Heart right ventricle (tissue), 16 donors: ENCODE data around the gene NT5DC2. TPM values are rescaled to one million over a fixed set of nuclear protein-coding genes. Genes with fewer than 3 reads are reported as not detected.
A peak's percentile ranks its signal among the peaks of the same experiment; 100 is the strongest.

Source experiments
- ATAC-seq, 8 donors: fragments of 200-7000 bp; cut with Tn5 transposase; one replicate each; pipeline ENCODE4 v1.9.1; 2020; ENCODE audit warnings: mild to moderate bottlenecking in 8 of 8, moderate library complexity in 8 of 8, moderate number of reproducible peaks in 1 of 8
- DNase-seq, 2 donors: peaks; one replicate each; pipeline ENCODE4 v3.0.0-alpha.2; 2020
- H3K27ac ChIP-seq, 10 donors: fragments of 200-600 bp; sonication (generic) in 2 of 10; one replicate each; pipeline versions ENCODE4 v1.5.0 to v1.8.0; 2020 to 2022; ENCODE audit warnings: mild to moderate bottlenecking in 3 of 10
- H3K27me3 ChIP-seq, 7 donors: fragments of 200-600 bp; one replicate each; pipeline ENCODE4 v1.8.0; 2021 to 2022; ENCODE audit warnings: mild to moderate bottlenecking in 2 of 7
- H3K36me3 ChIP-seq, 9 donors: fragments of 200-600 bp; sonication (generic) in 1 of 9; one replicate each; pipeline versions ENCODE4 v1.5.0 to v1.8.0; 2020 to 2022; ENCODE audit warnings: mild to moderate bottlenecking in 2 of 9
- H3K4me1 ChIP-seq, 9 donors: fragments of 200-600 bp; sonication (generic) in 1 of 9; one replicate each; pipeline versions ENCODE4 v1.5.0 to v1.8.0; 2020 to 2022; ENCODE audit warnings: mild to moderate bottlenecking in 4 of 9
- H3K4me3 ChIP-seq, 10 donors: fragments of 200-600 bp; sonication (generic) in 2 of 10; one replicate each; pipeline versions ENCODE4 v1.5.0 to v1.8.0; 2020 to 2022; ENCODE audit warnings: mild to moderate bottlenecking in 7 of 10, moderate library complexity in 2 of 10
- H3K9me3 ChIP-seq, 11 donors: fragments of 200-600 bp in 10 of 11; sonication (generic) in 2 of 11; one replicate each; pipeline versions ENCODE4 v1.5.0 to v1.8.0; 2013 to 2022; ENCODE audit warnings: mild to moderate bottlenecking in 2 of 11, control low read depth in 1 of 11, moderate library complexity in 1 of 11
- WGBS, 2 donors: extraction: QIAGEN DNeasy Blood & Tissue Kit; methylation state at CpG; one replicate each; pipeline ENCODE4 v1.1.7; 2013; ENCODE audit warnings: inconsistent platforms in 1 of 2; 5-methylcytosine and 5-hydroxymethylcytosine counted together
- intact Hi-C, 10 donors: fragments of 100-400 bp; cut with DNase I; formaldehyde crosslinking; loops; one replicate each; pipeline versions ENCODE4 v1.11.1 to v1.14.2; 2022
- polyA plus RNA-seq, 2 donors: library from polyadenylated mRNA; stranded (reverse); fragments of 200-250 nt; gene quantifications; one replicate each; pipeline ENCODE4 v1.2.3, GENCODE V29; 2013
- total RNA-seq, 10 donors: library from RNA; stranded (reverse); fragmentation: NEBNext Ultra II Directional in 3 of 10; extraction: Animal tissue kit (Norgen Biotek cat#: 25700) in 3 of 10; gene quantifications; one replicate each; pipeline versions ENCODE4 v1.2.1 to v1.2.4, GENCODE V29; 2021 to 2023
- TF ChIP-seq, protein P1 (sequence below), 9 donors: fragments of 200-600 bp; sonication (generic) in 2 of 9; IDR thresholded peaks; one replicate each; pipeline versions ENCODE4 v1.5.0 to v1.8.0; 2021 to 2022; ENCODE audit warnings: antibody characterized with exemption in 9 of 9, mild to moderate bottlenecking in 5 of 9, moderate library complexity in 1 of 9
- donor health status: Arrhythmogenic right ventricular cardiomyopathy.
- donor health status: ischemic (EF 13 %, LVEDD 7.1; RV severe dilation, severe dysfunction).
- donor health status: healthy with polysubstance abuse.
- donor health status: DM: no; HTN: yes; CAD: no.
- donor health status: DM: no; HTN: no; CAD: no.
- donor health status: ischemic (EF 25% LVEDD 6.9; RV normal size, moderate dysfunction).
- donor health status: ischemic (EF 25% LVEDD 5.7; RV mildly dilated, moderate dysfunction).
- donor health status: healthy.
- donor health status: DM: yes; HTN: yes; CAD: no.
- donor health status: Ischemic cardiomyopathy.
- donor health status: ischemic (EF 35%, LVEDD 5.7; RV mildly dilated, moderate dysfunction).
- donor health status: nonischemic (EF 11% LVEDD 7.7; RV severe dilation, severe dysfunction).
- donor health status: DM: yes; HTN: yes; CAD: no.
- donor health status: PGD.
- donor health status: ischemic (EF 29% LVEDD 5.4; RV normal size, mild dysfunction).
- donor health status: nonischemic (EF 23%, LVEDD 6.1; RV moderate dilation, normal function).

Gene NT5DC2
- total and polyA plus RNA-seq, 12 donors = 25.1 to 138 (median 54.5) TPM

DNA sequence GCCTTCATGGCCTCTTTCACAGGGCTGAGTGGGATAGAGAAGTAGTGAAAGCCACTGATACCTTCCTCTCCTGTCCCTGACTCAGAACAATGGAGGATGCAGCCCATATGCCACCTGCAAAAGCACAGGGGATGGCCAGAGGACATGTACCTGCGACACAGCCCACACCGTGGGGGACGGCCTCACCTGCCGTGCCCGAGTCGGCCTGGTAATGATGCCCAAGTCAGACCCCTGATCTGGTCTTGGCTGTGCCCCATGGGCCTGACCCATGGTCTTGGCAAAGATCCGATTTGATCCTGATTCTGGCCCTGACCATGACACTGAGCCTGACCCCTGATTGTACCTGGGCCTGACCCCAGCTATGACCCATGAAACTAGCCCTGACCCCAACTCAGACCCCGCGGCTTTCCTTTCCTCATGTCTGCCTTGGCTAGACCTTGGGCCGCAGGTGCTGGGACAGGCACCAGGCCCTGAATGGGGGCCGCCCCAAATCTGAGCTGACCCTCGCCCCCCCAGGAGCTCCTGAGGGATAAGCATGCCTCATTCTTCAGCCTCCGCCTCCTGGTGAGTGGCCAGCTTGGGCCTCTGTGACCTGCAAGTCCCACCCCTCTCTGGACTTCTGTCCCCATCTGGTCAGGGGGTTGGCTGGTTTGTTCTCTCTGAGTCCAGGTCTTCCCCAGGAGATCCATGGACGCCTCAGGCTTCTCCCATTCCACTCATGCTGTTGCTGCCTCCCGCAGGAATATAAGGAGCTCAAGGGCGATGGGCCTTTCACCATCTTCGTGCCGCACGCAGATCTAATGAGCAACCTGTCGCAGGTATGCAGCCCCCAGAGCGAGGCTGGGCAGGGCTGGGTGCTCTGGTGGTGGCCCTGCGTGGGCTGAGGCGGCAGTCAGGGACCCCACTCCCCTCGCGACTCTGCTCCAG lies 15.6 kb downstream of the NT5DC2 start:
- Histone ChIP-seq H3K4me3 (peak overlapping the region in 6 of 10 donors; percentile 15 to 38 (median 18)), H3K27ac (no peak overlapping the region), H3K9me3 (no peaks in the 10 kb centered on the region), H3K4me1 (peaks cover 0 to 7% (median 0%) of the 10 kb centered on the region in 9 donors), H3K36me3 (peaks cover 0 to 97% (median 0%) of the 10 kb centered on the region in 9 donors), H3K27me3 (no peaks in the 10 kb centered on the region)
- intact Hi-C loops = no loop called here
- ATAC-seq (no peak), DNase-seq (no peak)
- TF ChIP-seq, protein P1, sequence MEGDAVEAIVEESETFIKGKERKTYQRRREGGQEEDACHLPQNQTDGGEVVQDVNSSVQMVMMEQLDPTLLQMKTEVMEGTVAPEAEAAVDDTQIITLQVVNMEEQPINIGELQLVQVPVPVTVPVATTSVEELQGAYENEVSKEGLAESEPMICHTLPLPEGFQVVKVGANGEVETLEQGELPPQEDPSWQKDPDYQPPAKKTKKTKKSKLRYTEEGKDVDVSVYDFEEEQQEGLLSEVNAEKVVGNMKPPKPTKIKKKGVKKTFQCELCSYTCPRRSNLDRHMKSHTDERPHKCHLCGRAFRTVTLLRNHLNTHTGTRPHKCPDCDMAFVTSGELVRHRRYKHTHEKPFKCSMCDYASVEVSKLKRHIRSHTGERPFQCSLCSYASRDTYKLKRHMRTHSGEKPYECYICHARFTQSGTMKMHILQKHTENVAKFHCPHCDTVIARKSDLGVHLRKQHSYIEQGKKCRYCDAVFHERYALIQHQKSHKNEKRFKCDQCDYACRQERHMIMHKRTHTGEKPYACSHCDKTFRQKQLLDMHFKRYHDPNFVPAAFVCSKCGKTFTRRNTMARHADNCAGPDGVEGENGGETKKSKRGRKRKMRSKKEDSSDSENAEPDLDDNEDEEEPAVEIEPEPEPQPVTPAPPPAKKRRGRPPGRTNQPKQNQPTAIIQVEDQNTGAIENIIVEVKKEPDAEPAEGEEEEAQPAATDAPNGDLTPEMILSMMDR (IDR thresholded peaks at IDR 0.05) = no peak
- 88% methylated on average over 25 of the region's 25 CpGs for WGBS, 2 donors

DNA sequence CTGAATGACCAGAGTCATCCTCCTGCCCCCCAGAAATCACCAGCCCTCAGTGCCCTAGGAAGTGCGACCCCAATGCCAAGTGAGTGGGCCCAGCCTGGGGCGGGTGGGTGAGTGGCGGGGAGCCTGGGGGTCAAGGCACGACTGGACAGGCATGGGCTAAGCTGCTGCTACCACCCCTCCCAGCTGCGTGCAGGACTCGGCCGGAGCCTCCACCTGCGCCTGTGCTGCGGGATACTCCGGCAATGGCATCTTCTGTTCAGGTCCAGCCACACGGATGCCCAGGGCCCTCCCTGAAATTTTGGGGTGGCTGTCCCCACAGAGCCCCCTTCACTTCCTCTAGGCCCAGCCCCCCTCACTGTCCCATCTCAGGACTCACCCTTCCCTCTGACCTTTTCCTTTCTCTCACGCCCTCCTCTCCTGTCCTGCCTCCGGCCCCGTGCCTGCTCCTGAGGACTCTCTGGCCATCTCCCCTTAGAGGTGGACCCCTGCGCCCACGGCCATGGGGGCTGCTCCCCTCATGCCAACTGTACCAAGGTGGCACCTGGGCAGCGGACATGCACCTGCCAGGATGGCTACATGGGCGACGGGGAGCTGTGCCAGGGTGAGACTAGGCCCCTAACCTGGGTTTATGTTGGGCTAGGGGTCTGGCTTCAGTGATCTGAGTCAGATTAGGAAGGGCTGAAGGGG lies 17.0 kb downstream of the NT5DC2 start:
- intact Hi-C loops = no loop called here

DNA sequence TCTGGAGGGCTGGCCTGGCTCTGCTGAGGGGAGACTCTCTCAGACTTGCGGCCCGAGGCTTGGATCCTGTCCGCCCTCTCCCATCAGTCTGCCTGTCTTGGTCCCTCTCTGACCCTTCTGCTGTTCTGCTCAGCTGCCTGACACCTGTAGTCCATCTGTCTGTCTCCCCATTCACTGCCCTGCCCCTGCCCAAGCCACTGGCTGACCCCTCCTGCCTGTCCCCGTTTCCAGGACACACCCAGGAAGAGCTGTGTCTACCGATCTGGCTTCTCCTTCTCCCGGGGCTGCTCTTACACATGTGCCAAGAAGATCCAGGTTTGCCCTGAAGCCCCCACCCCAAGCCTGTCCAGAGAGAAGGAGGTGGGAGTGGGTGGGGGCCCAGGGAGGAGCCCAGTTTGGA lies 18.5 kb downstream of the NT5DC2 start:
- Histone ChIP-seq H3K36me3 (peaks cover 0 to 97% (median 0%) of the 10 kb centered on the region in 9 donors), H3K4me1 (peaks cover 0 to 7% (median 0%) of the 10 kb centered on the region in 9 donors), H3K4me3 (no peak overlapping the region), H3K27ac (no peak overlapping the region), H3K27me3 (no peaks in the 10 kb centered on the region), H3K9me3 (no peaks in the 10 kb centered on the region)
- ATAC-seq (no peak), DNase-seq (no peak)
- 58 to 66% methylated on average over 6 of the region's 6 CpGs for WGBS, 2 donors
- intact Hi-C loops = no loop called here
- TF ChIP-seq, protein P1 (IDR thresholded peaks at IDR 0.05) = no peak

More for the DNA sequence above, 17.0 kb downstream of the NT5DC2 start:
- H3K4me3 ChIP-seq = no peak overlapping the region
- ATAC-seq (no peak), DNase-seq (no peak)
- WGBS, 2 donors = 94 to 95% methylated on average over 19 of the region's 19 CpGs
- no peaks in the 10 kb centered on the region for H3K27me3 ChIP-seq
- H3K36me3 ChIP-seq = peaks cover 0 to 97% (median 0%) of the 10 kb centered on the region in 9 donors
- TF ChIP-seq, protein P1 (IDR thresholded peaks at IDR 0.05) = no peak
- H3K27ac ChIP-seq = no peak overlapping the region
- no peaks in the 10 kb centered on the region for H3K9me3 ChIP-seq
- H3K4me1 ChIP-seq = peaks cover 0 to 7% (median 0%) of the 10 kb centered on the region in 9 donors

DNA sequence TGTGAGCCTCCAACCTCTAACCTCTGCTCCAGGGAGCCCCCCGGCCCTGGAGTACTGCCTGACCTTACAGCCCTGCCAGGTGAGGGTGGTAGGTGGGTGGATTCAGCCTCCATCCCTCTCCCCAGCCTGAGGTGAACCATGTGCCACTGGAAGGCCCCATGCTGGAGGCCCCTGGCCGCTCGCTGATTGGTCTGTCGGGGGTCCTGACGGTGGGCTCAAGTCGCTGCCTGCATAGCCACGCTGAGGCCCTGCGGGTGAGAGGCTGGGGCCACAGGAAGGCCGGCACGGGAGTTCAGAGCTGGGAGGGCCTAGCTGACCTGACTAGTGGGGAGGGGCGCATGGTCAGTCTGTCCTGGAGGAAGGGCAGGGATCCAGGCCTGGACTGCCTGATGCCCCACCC lies 19.1 kb downstream of the NT5DC2 start:
- Histone ChIP-seq H3K36me3 (peaks cover 0 to 97% (median 0%) of the 10 kb centered on the region in 9 donors), H3K9me3 (no peaks in the 10 kb centered on the region), H3K4me3 (no peak overlapping the region), H3K27me3 (no peaks in the 10 kb centered on the region), H3K27ac (no peak overlapping the region), H3K4me1 (peaks cover 0 to 7% (median 0%) of the 10 kb centered on the region in 9 donors)
- DNase-seq = no peak
- 89% methylated on average over 11 of the region's 11 CpGs for WGBS, 2 donors
- no peak for ATAC-seq
- intact Hi-C loops = no loop called here
- TF ChIP-seq, protein P1 (IDR thresholded peaks at IDR 0.05) = no peak
